Measurements from ENCODE around the gene ARHGEF3. TPM values are rescaled to one million over a fixed set of nuclear protein-coding genes. Genes with fewer than 3 reads are reported as not detected.

ARHGEF3 gene
- total RNA-seq, 1 donor from 2014 or later, result 27.0 TPM

GRCh38 chr3:56739036-56739435, 62.7 kb downstream of the ARHGEF3 start:
- no peaks in the 10 kb centered on the region for H3K27me3 Mint-ChIP-seq
- H3K27ac Mint-ChIP-seq, result no peak overlapping the region
- TF ChIP-seq CTCF (IDR thresholded peaks at IDR 0.05), result no peak
- H3K9me3 Mint-ChIP-seq, result no peaks in the 10 kb centered on the region
- peaks cover under 1% of the 10 kb centered on the region for H3K4me1 Mint-ChIP-seq
- intact Hi-C loops (cut with micrococcal nuclease), result no loop called here
- POLR2A ChIA-PET, result interaction anchor here (0.7 to 1.1 kb wide), 2 partner anchors 52 to 486 kb away, joined by 3 read pairs; no protein-coding TSS in a partner anchor
- H3K4me3 Mint-ChIP-seq, result no peak overlapping the region
- DNase-seq (no peak), ATAC-seq (ENCODE audit: low read depth) (no peak)
- peaks cover 72% of the 10 kb centered on the region for H3K36me3 Mint-ChIP-seq (ENCODE audit: low read depth)
- CTCF ChIA-PET, result no interaction called here

- ChIA-PET CTCF (interaction anchor here (0.9 to 1.4 kb wide), 4 partner anchors 9 to 75 kb away, joined by 3 to 5 read pairs (median 4); no protein-coding TSS in a partner anchor), POLR2A (interaction anchor here (1.0 kb wide), 2 partner anchors 21 to 65 kb away, joined by 3 read pairs; partner anchors contain the start of gene ARHGEF3)
- Mint-ChIP-seq H3K27me3 (no peaks in the 10 kb centered on the region), H3K4me1 (no peaks in the 10 kb centered on the region), H3K9me3 (no peaks in the 10 kb centered on the region), H3K4me3 (no peak overlapping the region), H3K27ac (no peak overlapping the region), H3K36me3 (ENCODE audit: low read depth) (peaks cover 62% of the 10 kb centered on the region)
- no peak for DNase-seq
- intact Hi-C loops (cut with micrococcal nuclease), result no loop called here
- no peak for TF ChIP-seq CTCF (IDR thresholded peaks at IDR 0.05)
- no peak for ATAC-seq (ENCODE audit: low read depth)
Observed at GRCh38 chr3:56737006-56737405, 64.7 kb downstream of the ARHGEF3 start.

- H3K4me1 Mint-ChIP-seq, result no peaks in the 10 kb centered on the region
- TF ChIP-seq CTCF (IDR thresholded peaks at IDR 0.05), result no peak
- no peaks in the 10 kb centered on the region for H3K27me3 Mint-ChIP-seq
- peaks cover 82% of the 10 kb centered on the region for H3K36me3 Mint-ChIP-seq (ENCODE audit: low read depth)
- ChIA-PET CTCF (interaction anchor here (6.8 kb wide), 1 partner anchor 68 kb away, joined by 39 read pairs; the partner anchor contains the start of gene ARHGEF3), POLR2A (no interaction called here)
- ATAC-seq (ENCODE audit: low read depth) (no peak), DNase-seq (no peak)
- H3K9me3 Mint-ChIP-seq, result no peaks in the 10 kb centered on the region
- intact Hi-C loops (cut with micrococcal nuclease), result no loop called here
- no peak overlapping the region for H3K4me3 Mint-ChIP-seq
- no peak overlapping the region for H3K27ac Mint-ChIP-seq
Observed at GRCh38 chr3:56732109-56732508, 69.6 kb downstream of the ARHGEF3 start.

GRCh38 chr3:56725175-56725574, 76.6 kb downstream of the ARHGEF3 start:
- ChIA-PET CTCF (interaction anchor here (1.2 to 1.8 kb wide), 3 partner anchors 74 to 264 kb away, joined by 3 to 7 read pairs (median 3); no protein-coding TSS in a partner anchor), POLR2A (interaction anchor here (0.5 to 2.3 kb wide), 2 partner anchors 29 to 97 kb away, joined by 6 to 11 read pairs; no protein-coding TSS in a partner anchor)
- Mint-ChIP-seq H3K4me3 (no peak overlapping the region), H3K36me3 (ENCODE audit: low read depth) (peaks cover 59% of the 10 kb centered on the region), H3K9me3 (no peaks in the 10 kb centered on the region), H3K27me3 (no peaks in the 10 kb centered on the region), H3K27ac (peak overlapping the region; percentile 21), H3K4me1 (peaks cover 23% of the 10 kb centered on the region)
- no peak for DNase-seq
- intact Hi-C loops (cut with micrococcal nuclease), result loop anchor here (2.0 kb wide), 1 partner anchor 30 kb away; no protein-coding TSS in a partner anchor
- no peak for TF ChIP-seq CTCF (IDR thresholded peaks at IDR 0.05)
- ATAC-seq (ENCODE audit: low read depth), result peak; percentile 56

GRCh38 chr3:56724676-56725075, 77.1 kb downstream of the ARHGEF3 start:
- Mint-ChIP-seq H3K27ac (no peak overlapping the region), H3K4me1 (peaks cover 23% of the 10 kb centered on the region), H3K27me3 (no peaks in the 10 kb centered on the region), H3K4me3 (no peak overlapping the region), H3K36me3 (ENCODE audit: low read depth) (peaks cover 54% of the 10 kb centered on the region), H3K9me3 (no peaks in the 10 kb centered on the region)
- POLR2A ChIA-PET, result interaction anchor here (2.3 kb wide), 1 partner anchor 30 kb away, joined by 11 read pairs; no protein-coding TSS in a partner anchor
- TF ChIP-seq CTCF (IDR thresholded peaks at IDR 0.05), result no peak
- intact Hi-C loops (cut with micrococcal nuclease), result loop anchor here (2.0 kb wide), 1 partner anchor 30 kb away; no protein-coding TSS in a partner anchor
- ATAC-seq (ENCODE audit: low read depth) (no peak), DNase-seq (no peak)
- CTCF ChIA-PET, result interaction anchor here (1.2 to 1.8 kb wide), 3 partner anchors 75 to 264 kb away, joined by 3 to 7 read pairs (median 3); no protein-coding TSS in a partner anchor

All from activated B cell treated with CpG ODN at 0.5 μM for 24 hours (primary cell).